ENCODE data around the gene LOXHD1. TPM values are rescaled to one million over a fixed set of nuclear protein-coding genes. Genes with fewer than 3 reads are reported as not detected.

LOXHD1 gene
- total RNA-seq, 2 experiments from 2014 or later = 0.06 to 0.26 TPM

Other genes with a start within 250 kb of the LOXHD1 start
- gene ST8SIA5, start 99.8 kb upstream of the LOXHD1 start, total RNA-seq = under 1 TPM in 1 of 2 experiments, not detected in 1; 0.23 TPM